ENCODE measurements around the gene TXNL4A.

Gene TXNL4A

DNA sequence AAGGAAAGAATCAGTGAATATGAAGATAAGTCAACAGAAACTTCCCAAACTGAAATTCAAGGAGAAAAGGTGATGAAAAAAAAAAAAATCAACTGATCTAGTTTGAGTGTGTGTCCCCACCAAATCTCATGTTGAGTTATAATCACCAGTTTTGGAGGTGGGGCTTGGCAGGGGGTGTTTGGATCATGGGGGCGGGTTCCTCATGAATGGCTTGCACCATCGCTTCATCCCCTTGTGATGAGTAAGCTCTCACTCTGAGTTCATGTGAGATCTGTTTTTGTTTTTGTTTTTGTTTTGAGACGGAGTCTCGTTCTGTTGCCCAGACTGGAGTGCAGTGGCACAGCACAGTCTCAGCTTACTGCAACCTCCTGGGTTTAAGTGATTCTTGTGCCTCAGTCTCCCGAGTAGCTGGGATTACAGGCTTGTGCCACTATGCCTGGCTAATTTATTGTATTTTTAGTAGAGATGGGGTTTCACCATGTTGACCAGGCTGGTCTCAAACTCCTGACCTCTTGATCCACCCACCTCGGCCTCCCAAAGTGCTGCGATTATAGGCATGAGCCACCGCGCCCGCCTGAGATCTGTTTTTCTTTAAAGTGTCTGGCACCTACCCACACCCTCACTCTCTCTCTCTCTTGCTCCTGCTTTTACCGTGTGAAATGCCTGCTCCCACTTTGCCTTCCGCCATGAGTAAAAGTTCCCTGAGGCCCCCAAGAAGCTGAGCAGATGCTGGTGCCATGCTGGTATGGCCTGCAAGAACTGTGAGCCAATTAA is 32.9 kb downstream of the TXNL4A start:
- no peak overlapping the region for H3K4me3 ChIP-seq (ENCODE audit: low read length)
- H3K36me3 ChIP-seq (ENCODE audit: insufficient read depth, low read length), result no peaks in the 10 kb centered on the region
- no peaks in the 10 kb centered on the region for H3K27me3 ChIP-seq (ENCODE audit: insufficient read depth, low read length)
- H2AFZ ChIP-seq (ENCODE audit: low read depth, low read length), result no peak overlapping the region
- H3K4me1 ChIP-seq (ENCODE audit: insufficient read depth, low read length), result peaks cover 9% of the 10 kb centered on the region
- H3K9me3 ChIP-seq (ENCODE audit: low read length), result no peaks in the 10 kb centered on the region

DNA sequence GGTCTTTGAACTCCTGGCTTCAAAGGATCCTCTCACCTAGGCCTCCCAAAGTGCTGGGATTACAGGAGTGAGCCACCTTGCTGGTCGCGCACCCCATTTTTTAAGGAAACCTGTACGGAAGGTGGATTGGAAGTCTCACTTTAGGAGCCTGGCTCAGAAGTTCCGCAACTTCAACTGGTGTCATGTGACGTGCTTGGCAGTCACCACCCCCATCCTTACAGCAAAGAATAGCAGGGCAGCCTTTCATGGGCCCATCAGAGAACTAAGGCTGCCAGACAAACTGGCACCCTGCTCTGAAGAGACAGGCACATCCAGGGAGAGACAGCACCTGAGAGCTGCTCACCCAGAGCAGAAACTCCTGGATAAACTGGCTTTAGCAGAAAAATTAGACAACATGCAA is 33.6 kb downstream of the TXNL4A start:
- H2AFZ ChIP-seq (ENCODE audit: low read depth, low read length), result no peak overlapping the region
- H3K27me3 ChIP-seq (ENCODE audit: insufficient read depth, low read length), result no peaks in the 10 kb centered on the region
- H3K9me3 ChIP-seq (ENCODE audit: low read length), result no peaks in the 10 kb centered on the region

GRCh38 chr18:79953971-79954651 is 34.3 kb downstream of the TXNL4A start:
- Histone ChIP-seq H3K36me3 (ENCODE audit: insufficient read depth, low read length) (peaks cover 2% of the 10 kb centered on the region), H3K27me3 (ENCODE audit: insufficient read depth, low read length) (no peaks in the 10 kb centered on the region), H3K4me1 (ENCODE audit: insufficient read depth, low read length) (peaks cover 15% of the 10 kb centered on the region), H3K9me3 (ENCODE audit: low read length) (no peaks in the 10 kb centered on the region), H3K4me3 (ENCODE audit: low read length) (no peak overlapping the region), H2AFZ (ENCODE audit: low read depth, low read length) (no peak overlapping the region)

More for the DNA sequence above, 33.6 kb downstream of the TXNL4A start:
- Histone ChIP-seq H3K4me3 (ENCODE audit: low read length) (no peak overlapping the region), H3K4me1 (ENCODE audit: insufficient read depth, low read length) (peaks cover 13% of the 10 kb centered on the region), H3K36me3 (ENCODE audit: insufficient read depth, low read length) (no peaks in the 10 kb centered on the region)

- Histone ChIP-seq H3K4me1 (ENCODE audit: insufficient read depth, low read length) (peaks cover 15% of the 10 kb centered on the region), H3K36me3 (ENCODE audit: insufficient read depth, low read length) (peaks cover 11% of the 10 kb centered on the region), H3K4me3 (ENCODE audit: low read length) (no peak overlapping the region), H2AFZ (ENCODE audit: low read depth, low read length) (no peak overlapping the region), H3K27me3 (ENCODE audit: insufficient read depth, low read length) (no peaks in the 10 kb centered on the region), H3K9me3 (ENCODE audit: low read length) (no peaks in the 10 kb centered on the region)
These were observed 35.3 kb downstream of the TXNL4A start for GRCh38 chr18:79952996-79953559.

DNA sequence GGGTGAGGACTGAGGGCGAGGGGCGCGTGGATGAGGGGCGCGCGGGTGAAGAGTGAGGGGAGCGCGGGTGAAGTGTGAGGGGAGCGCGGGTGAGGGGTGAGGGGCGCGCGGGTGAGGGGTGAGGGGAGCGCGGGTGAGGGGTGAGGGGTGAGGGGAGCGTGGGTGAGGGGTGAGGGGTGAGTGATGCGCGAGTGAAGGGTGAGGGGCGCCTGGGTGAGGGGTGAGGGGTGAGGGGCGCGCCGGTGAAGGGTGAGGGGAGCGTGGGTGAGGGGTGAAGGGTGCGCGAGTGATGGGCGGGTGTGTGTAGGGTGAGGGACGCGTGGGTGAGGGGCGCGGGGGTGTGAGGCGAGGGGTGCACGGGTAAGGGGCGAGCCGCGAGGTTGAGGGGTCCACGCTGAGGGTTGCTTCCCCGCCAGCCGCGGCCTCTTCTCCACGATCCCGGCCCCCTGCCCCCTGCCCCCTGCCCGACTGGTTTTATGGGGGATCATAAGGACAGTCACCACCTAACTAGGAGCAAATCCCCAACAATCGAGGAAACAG is 35.8 kb downstream of the TXNL4A start:
- peak overlapping the region; percentile 94 for H2AFZ ChIP-seq (ENCODE audit: low read depth, low read length)
- H3K4me3 ChIP-seq (ENCODE audit: low read length), result peak overlapping the region; percentile 56
- peaks cover 15% of the 10 kb centered on the region for H3K4me1 ChIP-seq (ENCODE audit: insufficient read depth, low read length)
- no peaks in the 10 kb centered on the region for H3K9me3 ChIP-seq (ENCODE audit: low read length)
- H3K36me3 ChIP-seq (ENCODE audit: insufficient read depth, low read length), result peaks cover 13% of the 10 kb centered on the region
- no peaks in the 10 kb centered on the region for H3K27me3 ChIP-seq (ENCODE audit: insufficient read depth, low read length)

DNA sequence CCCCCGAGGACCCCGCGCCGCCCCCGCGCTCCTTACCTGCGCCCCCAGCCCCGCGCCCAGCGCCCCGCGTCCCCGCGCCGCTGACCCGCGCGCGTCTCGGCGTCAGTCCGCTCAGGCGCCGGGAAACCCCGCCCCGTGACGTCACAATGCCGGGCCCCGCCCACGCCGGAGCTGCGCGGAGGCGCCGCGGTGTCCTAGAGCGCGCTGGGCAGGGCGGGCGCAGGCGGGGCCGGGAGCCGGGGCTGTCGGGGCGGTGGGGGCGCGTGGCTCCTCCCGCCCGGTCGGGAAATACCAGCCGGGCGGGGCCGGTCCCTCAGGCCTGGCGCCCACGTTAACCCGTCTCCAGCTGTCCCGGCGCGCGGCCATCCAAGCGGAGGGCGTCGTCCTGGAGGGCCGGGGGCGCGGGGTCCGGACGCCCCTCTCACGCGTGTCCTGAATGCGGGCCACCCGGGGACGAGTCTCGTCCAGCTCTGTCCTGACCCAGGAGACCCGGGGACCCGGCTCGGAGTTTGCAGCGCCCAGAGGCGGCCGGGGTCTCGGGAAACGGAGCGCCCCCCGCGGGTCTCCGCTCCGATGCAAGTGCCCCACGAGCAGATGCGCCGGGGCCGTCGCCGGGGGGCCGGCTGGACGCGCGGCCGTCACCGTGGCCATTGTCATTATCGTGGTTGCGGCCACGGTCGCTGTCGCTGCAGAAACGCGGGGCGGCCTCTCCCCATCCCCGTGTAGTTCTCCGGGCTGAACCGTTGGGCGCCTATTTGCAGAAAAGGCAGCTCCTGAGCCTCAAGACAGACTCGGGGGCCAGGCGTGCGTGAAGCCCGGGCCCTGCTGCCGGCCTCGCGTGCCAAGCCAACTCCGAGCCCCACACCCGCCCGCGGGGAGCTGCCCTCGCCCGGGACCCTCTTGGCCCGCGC is 36.6 kb downstream of the TXNL4A start, which contains the start of gene SLC66A2:
Gene SLC66A2 (minus strand): TSS at position 109 of the 911 bp plus-strand sequence. CDS start 727 bp downstream, outside the sequence.
- Histone ChIP-seq H3K36me3 (ENCODE audit: insufficient read depth, low read length) (peaks cover 17% of the 10 kb centered on the region), H3K27me3 (ENCODE audit: insufficient read depth, low read length) (no peaks in the 10 kb centered on the region), H3K9me3 (ENCODE audit: low read length) (no peaks in the 10 kb centered on the region), H3K4me3 (ENCODE audit: low read length) (peak within 1 kb of the TSS; percentile 56), H3K4me1 (ENCODE audit: insufficient read depth, low read length) (peaks cover 15% of the 10 kb centered on the region), H2AFZ (ENCODE audit: low read depth, low read length) (peak within 1 kb of the TSS; percentile 94)

- H3K9me3 ChIP-seq (ENCODE audit: low read length), result no peaks in the 10 kb centered on the region
- H3K4me1 ChIP-seq (ENCODE audit: insufficient read depth, low read length), result peaks cover 15% of the 10 kb centered on the region
- no peak overlapping the region for H2AFZ ChIP-seq (ENCODE audit: low read depth, low read length)
- peak overlapping the region; percentile 56 for H3K4me3 ChIP-seq (ENCODE audit: low read length)
- H3K36me3 ChIP-seq (ENCODE audit: insufficient read depth, low read length), result peaks cover 20% of the 10 kb centered on the region
- H3K27me3 ChIP-seq (ENCODE audit: insufficient read depth, low read length), result no peaks in the 10 kb centered on the region
These were observed 37.6 kb downstream of the TXNL4A start for GRCh38 chr18:79950515-79951341.

DNA sequence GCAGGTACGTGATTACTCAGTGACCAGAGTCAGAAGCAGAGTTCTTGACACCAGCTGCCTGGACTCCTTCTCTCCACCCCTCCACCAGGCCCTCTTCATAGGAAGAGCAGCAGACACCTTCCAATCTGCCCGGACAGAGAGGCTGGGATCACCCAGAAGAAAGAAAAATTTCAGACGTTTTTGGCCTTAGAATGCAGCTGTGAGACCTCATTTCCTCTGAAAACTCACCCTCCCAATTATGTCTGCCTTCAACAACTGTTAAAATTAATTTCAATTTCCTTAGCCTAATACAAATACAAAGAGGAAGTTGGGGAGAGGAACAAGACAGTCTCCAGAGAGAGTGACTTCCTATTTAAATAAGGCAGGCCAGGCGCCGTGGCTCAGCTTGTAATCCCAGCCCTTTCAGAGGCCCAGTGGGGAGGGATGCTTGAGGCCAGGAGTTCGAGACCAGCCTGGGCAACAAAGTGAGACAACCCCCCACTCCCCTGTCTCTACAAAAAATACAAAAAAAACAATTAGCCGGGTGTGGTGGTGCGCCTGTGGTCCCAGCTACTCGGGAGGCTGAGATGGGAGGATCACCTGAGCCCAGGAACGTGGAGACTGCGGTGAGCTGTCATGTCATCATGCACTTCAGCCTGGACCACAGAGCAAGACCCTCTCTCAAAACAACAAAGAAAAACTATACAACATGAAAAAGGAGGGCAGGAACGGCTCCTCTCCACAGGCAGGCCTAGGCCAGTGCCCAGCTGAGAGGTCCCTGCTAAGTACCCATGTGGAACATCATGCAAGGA is 38.5 kb downstream of the TXNL4A start:
- H3K4me3 ChIP-seq (ENCODE audit: low read length), result peak overlapping the region; percentile 56
- H3K9me3 ChIP-seq (ENCODE audit: low read length), result no peaks in the 10 kb centered on the region
- H3K27me3 ChIP-seq (ENCODE audit: insufficient read depth, low read length), result no peaks in the 10 kb centered on the region
- H3K4me1 ChIP-seq (ENCODE audit: insufficient read depth, low read length), result peaks cover 15% of the 10 kb centered on the region
- H2AFZ ChIP-seq (ENCODE audit: low read depth, low read length), result no peak overlapping the region
- H3K36me3 ChIP-seq (ENCODE audit: insufficient read depth, low read length), result peaks cover 20% of the 10 kb centered on the region

DNA sequence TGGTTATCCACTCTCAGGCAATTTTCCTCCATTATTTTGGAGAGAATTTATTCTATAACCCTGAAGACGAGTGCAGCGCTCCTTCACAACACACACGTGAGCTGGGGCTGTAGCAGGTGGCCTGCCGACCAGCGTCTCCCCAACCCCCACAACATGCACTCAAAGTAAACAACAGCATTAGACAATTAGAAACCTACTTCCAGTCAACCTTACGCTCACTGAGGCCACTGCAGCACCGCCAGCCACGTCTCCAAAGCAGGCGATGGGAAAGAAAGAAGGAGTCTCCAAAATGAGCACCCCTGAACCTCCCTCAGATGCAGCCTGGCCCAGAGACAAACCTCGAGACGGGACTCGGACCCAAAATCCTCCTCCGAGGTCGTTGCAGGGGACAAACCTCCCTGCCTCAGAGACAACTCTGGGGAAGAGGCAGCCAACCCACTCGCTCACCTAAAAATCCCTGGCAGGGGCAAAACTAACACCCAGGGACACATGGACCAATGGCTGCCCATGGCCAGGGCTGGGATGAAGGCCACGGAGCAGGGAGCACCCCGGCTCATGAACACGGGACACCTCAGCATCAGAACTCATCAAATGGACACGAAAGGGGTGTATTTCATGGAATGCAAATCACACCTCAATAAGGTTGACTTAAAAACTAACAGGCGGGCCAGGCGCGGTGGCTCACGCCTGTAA is 39.5 kb downstream of the TXNL4A start:
- H3K36me3 ChIP-seq (ENCODE audit: insufficient read depth, low read length), result peaks cover 20% of the 10 kb centered on the region
- H3K4me1 ChIP-seq (ENCODE audit: insufficient read depth, low read length), result peaks cover 15% of the 10 kb centered on the region
- no peak overlapping the region for H3K4me3 ChIP-seq (ENCODE audit: low read length)
- H3K27me3 ChIP-seq (ENCODE audit: insufficient read depth, low read length), result no peaks in the 10 kb centered on the region
- no peaks in the 10 kb centered on the region for H3K9me3 ChIP-seq (ENCODE audit: low read length)
- no peak overlapping the region for H2AFZ ChIP-seq (ENCODE audit: low read depth, low read length)

- peaks cover 25% of the 10 kb centered on the region for H3K36me3 ChIP-seq (ENCODE audit: insufficient read depth, low read length)
- peaks cover 4% of the 10 kb centered on the region for H3K9me3 ChIP-seq (ENCODE audit: low read length)
- no peak overlapping the region for H2AFZ ChIP-seq (ENCODE audit: low read depth, low read length)
- H3K27me3 ChIP-seq (ENCODE audit: insufficient read depth, low read length), result no peaks in the 10 kb centered on the region
- H3K4me1 ChIP-seq (ENCODE audit: insufficient read depth, low read length), result peaks cover 15% of the 10 kb centered on the region
- H3K4me3 ChIP-seq (ENCODE audit: low read length), result no peak overlapping the region
These were observed 40.3 kb downstream of the TXNL4A start for GRCh38 chr18:79947881-79948610.

All from neuron (in vitro differentiated cells).